Measurements from ENCODE around the gene ATP10D. TPM values are rescaled to one million over a fixed set of nuclear protein-coding genes. Genes with fewer than 3 reads are reported as not detected.
"Not testable (repeated sequence)": the region's sequence is repeated elsewhere in the genome, so short reads cannot be mapped to it uniquely, and the experiment has no call there.

ATP10D gene
- total RNA-seq, 2 donors from 2014 or later, result 3.0 TPM

DNA sequence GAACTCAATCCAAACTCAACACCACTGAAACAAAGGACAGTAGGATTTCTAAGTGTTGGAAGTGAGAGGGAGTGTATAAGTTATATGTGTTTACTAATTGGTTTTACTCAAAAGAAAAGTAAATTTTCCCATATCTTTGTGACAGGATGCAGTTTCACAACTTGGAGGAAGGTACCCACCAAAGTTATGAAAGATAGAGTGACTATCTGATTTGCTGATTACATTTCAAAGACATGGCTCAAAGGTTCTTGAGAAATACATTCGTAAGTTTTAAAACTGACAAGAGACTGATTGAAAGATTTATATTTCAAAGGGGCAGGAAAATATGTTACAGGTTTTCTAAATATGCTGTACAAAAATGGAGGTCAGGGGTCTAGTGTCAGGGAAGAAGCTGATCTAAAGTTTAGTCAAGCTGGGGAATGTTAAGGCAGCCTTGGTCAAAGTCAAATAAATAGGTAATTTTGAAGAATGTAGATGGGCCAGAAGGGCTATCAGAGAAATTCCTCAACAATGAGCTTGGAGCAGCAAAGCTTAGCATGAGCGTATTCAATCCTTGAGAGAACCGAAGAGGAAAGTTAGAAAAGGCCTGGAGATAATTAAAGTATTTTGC is 11.8 kb upstream of the ATP10D start:
- no peaks in the 10 kb centered on the region for H3K4me1 Mint-ChIP-seq (ENCODE audit: low read depth)
- no peak for DNase-seq
- no peak for ATAC-seq (replicated peaks in 1 of 2)
- no peaks in the 10 kb centered on the region for H3K9me3 Mint-ChIP-seq
- H3K4me3 Mint-ChIP-seq, result no peak overlapping the region
- H3K27ac Mint-ChIP-seq, result no peak overlapping the region
- H3K27me3 Mint-ChIP-seq (ENCODE audit: low read depth), result peaks cover 6% of the 10 kb centered on the region
- H3K36me3 Mint-ChIP-seq (ENCODE audit: insufficient read depth in 2 of 2), result no peaks in the 10 kb centered on the region

DNA sequence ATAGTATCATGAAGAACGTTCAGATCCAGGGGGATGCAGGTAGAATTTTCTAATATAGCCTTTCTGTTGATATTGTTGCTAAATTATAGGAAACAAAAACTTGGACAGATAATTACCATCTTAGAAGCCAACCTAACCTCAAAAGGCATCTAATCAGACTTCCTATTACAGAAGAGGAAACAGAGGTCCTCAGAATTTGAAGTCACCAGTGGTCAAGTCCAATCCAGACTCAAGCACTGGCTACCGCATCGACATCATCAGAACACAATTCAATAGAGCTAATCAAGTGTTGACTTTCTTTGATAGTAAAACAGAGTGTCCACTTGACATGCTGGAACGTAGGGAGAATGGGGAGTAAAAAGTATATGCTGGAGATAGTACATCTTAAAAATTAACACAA is 10.3 kb upstream of the ATP10D start:
- DNase-seq (no peak), ATAC-seq (replicated peaks in 1 of 2) (no peak)
- Mint-ChIP-seq H3K27me3 (ENCODE audit: low read depth) (peaks cover 6% of the 10 kb centered on the region), H3K9me3 (no peaks in the 10 kb centered on the region), H3K4me1 (ENCODE audit: low read depth) (no peaks in the 10 kb centered on the region), H3K36me3 (ENCODE audit: insufficient read depth in 2 of 2) (no peaks in the 10 kb centered on the region), H3K27ac (no peak overlapping the region), H3K4me3 (no peak overlapping the region)

DNA sequence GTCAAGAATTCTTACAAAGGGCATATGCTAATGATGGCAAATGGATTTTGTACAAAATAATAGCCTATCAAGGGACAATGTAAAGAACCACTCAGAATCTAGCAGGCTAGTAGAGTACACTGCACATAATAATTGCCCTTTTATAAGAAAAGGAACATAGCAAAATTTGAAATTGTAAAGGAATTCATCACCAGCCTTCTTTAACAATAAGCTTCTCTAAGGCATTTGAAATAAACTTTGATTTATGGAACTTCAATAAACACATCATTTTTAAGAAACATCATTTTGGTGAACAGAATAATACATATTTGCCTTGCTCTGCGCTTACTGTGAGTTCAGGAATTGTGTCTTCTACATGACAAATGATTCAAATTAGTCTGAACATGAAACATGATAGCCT is 9.7 kb upstream of the ATP10D start:
- Mint-ChIP-seq H3K27ac (no peak overlapping the region), H3K36me3 (ENCODE audit: insufficient read depth in 2 of 2) (no peaks in the 10 kb centered on the region), H3K4me3 (no peak overlapping the region), H3K27me3 (ENCODE audit: low read depth) (peaks cover 6% of the 10 kb centered on the region), H3K4me1 (ENCODE audit: low read depth) (no peaks in the 10 kb centered on the region), H3K9me3 (no peaks in the 10 kb centered on the region)
- ATAC-seq (replicated peaks in 1 of 2) (no peak), DNase-seq (no peak)

DNA sequence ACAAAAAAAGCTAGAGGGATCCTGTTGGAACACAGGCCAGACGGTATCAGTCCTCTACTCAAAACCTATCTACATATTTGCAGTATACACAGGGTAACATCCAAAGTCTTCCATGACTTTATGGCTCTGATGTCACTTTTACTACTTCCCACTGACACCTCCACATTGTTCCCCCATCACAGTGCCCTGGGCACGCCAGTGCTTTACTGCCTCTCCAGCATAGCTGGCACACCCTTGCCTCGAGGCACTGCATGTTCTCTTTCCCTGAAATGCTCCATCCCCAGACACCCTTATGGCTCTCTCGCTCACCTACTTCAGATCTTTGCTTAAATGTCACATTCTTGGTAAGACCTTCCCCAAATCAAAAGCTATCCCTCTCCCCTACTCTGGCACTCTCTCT is 6.3 kb upstream of the ATP10D start:
- no peak overlapping the region for H3K4me3 Mint-ChIP-seq
- no peaks in the 10 kb centered on the region for H3K36me3 Mint-ChIP-seq (ENCODE audit: insufficient read depth in 2 of 2)
- H3K9me3 Mint-ChIP-seq, result no peaks in the 10 kb centered on the region
- no peak for DNase-seq
- no peak overlapping the region for H3K27ac Mint-ChIP-seq
- peaks cover 8% of the 10 kb centered on the region for H3K4me1 Mint-ChIP-seq (ENCODE audit: low read depth)
- no peaks in the 10 kb centered on the region for H3K27me3 Mint-ChIP-seq (ENCODE audit: low read depth)
- ATAC-seq (replicated peaks in 1 of 2), result no peak

DNA sequence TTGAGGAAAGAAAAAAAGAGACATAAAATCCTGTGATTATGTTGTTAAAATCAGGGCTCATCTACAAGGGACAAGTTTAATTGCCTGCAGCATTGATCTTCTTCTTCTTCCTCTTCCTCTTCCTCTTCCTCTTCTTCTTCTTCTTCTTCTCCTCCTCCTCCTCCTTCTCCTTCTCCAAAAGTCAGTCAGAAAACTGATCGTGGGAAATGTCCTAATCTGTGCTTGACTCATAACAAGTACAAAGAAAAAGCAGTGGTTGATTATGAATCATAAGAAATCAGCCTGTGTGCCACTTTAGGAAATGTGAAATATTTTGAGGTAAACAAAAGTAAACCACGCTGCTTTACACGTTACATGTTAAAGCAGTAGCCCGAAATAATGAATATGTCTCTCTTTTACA is 2.7 kb upstream of the ATP10D start:
- Mint-ChIP-seq H3K9me3 (no peaks in the 10 kb centered on the region), H3K4me3 (no peak overlapping the region), H3K27ac (no peak overlapping the region), H3K36me3 (ENCODE audit: insufficient read depth in 2 of 2) (no peaks in the 10 kb centered on the region), H3K27me3 (ENCODE audit: low read depth) (no peaks in the 10 kb centered on the region), H3K4me1 (ENCODE audit: low read depth) (peaks cover 32% of the 10 kb centered on the region)
- DNase-seq, result no peak
- no peak for ATAC-seq (replicated peaks in 1 of 2)

DNA sequence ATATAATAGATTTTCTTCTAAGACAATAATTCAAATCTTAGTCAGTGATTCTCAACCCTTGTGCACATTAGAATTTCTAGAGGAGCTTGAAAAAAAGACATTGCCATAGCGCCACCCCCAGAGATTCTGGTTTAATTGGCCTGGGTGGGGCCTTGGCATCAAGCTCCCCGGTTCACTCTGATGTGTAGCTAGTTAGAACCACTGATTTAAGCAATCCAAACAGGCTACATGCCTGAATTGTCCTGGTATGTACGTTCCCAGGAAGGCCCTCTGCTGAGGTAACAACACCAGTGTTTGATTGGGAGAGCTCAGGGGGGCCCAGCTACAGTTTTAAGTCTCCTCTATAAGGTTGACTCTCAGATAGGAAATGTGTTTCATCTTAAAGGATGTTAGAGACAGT is 1.3 kb upstream of the ATP10D start:
- no peaks in the 10 kb centered on the region for H3K36me3 Mint-ChIP-seq (ENCODE audit: insufficient read depth in 2 of 2)
- no peaks in the 10 kb centered on the region for H3K9me3 Mint-ChIP-seq
- H3K4me1 Mint-ChIP-seq (ENCODE audit: low read depth), result peaks cover 32% of the 10 kb centered on the region
- no peaks in the 10 kb centered on the region for H3K27me3 Mint-ChIP-seq (ENCODE audit: low read depth)
- peak overlapping the region in 1 of 2 donors; percentile 95 for H3K4me3 Mint-ChIP-seq
- DNase-seq (no peak), ATAC-seq (replicated peaks in 1 of 2) (no peak)
- H3K27ac Mint-ChIP-seq, result peak overlapping the region; percentile 2

DNA sequence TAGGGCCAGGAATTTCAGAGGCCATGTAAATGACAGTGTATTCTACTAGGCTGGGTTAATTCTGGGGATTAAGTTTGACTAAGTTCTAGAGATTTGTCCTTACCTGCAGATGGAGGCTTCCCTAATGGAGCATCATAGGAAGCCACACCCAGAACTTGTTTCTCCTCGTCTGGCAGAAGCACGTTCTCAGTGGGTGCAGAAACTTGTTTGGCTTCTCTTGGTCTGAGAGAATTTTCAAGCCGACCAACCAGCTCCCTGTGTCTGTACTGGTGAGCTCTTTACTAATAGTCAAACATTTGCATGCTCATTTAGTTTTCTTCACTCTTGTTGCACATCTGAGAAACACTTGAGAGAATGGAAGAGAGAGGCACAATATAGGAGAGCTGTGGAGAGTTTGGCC is 907 bp upstream of the ATP10D start:
- Mint-ChIP-seq H3K4me3 (peak overlapping the region; percentile 95 to 98), H3K9me3 (no peaks in the 10 kb centered on the region), H3K27ac (peak overlapping the region; percentile 2), H3K27me3 (ENCODE audit: low read depth) (no peaks in the 10 kb centered on the region), H3K36me3 (ENCODE audit: insufficient read depth in 2 of 2) (no peaks in the 10 kb centered on the region), H3K4me1 (ENCODE audit: low read depth) (peaks cover 32% of the 10 kb centered on the region)
- ATAC-seq (replicated peaks in 1 of 2) (no peak), DNase-seq (no peak)

DNA sequence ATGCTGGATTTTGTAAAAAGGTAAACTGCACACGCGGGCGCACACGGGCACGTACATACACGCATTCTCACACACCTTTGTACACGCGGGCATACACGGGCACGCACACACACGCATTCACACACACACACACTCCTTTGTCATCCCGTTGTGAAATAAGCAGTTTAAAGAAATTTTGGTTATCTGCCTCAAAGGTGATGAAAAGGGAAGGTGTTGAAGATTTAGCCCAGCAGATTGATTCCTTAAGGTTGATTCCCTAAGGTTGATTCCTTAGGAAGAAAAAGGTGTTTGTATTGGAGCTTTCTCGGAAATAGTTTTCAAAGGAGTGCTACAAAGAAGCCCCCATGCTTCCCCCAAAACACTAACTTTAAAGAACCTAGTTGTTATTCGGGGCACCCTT is 693 bp downstream of the ATP10D start:
- peak overlapping the region; percentile 95 to 98 for H3K4me3 Mint-ChIP-seq
- H3K36me3 Mint-ChIP-seq (ENCODE audit: insufficient read depth in 2 of 2), result no peaks in the 10 kb centered on the region

DNA sequence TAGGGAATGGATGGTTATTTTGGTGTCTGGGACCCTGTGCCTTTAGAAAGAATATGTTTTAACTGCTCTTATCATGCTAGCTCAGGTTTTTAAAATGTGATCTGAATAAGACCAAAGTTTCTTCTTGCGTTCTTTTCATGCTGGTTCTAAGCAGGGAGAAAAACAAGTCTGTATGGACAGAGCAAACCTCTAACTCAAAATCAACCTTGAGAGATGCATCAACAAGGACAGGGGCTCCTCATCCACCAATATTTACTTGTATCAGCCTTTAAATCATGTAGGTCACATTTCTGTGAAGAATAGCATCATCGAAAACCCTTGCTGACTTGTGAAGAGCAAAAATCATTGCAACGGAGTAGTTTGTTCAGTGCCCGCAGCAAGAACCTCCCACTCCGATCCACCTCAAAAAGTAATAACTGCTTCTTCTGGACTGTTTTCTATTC is 1.2 kb downstream of the ATP10D start:
- peak overlapping the region; percentile 95 to 98 for H3K4me3 Mint-ChIP-seq
- no peaks in the 10 kb centered on the region for H3K9me3 Mint-ChIP-seq
- ATAC-seq (replicated peaks in 1 of 2) (no peak), DNase-seq (no peak)
- H3K36me3 Mint-ChIP-seq (ENCODE audit: insufficient read depth in 2 of 2), result no peaks in the 10 kb centered on the region
- peak overlapping the region; percentile 91 for H3K27ac Mint-ChIP-seq
- no peaks in the 10 kb centered on the region for H3K27me3 Mint-ChIP-seq (ENCODE audit: low read depth)
- peaks cover 43% of the 10 kb centered on the region for H3K4me1 Mint-ChIP-seq (ENCODE audit: low read depth)

More for the DNA sequence above, 693 bp downstream of the ATP10D start:
- DNase-seq (no peak), ATAC-seq (replicated peaks in 1 of 2) (no peak)
- Mint-ChIP-seq H3K27ac (peak overlapping the region; percentile 91), H3K9me3 (no peaks in the 10 kb centered on the region), H3K4me1 (ENCODE audit: low read depth) (peaks cover 38% of the 10 kb centered on the region), H3K27me3 (ENCODE audit: low read depth) (no peaks in the 10 kb centered on the region)

DNA sequence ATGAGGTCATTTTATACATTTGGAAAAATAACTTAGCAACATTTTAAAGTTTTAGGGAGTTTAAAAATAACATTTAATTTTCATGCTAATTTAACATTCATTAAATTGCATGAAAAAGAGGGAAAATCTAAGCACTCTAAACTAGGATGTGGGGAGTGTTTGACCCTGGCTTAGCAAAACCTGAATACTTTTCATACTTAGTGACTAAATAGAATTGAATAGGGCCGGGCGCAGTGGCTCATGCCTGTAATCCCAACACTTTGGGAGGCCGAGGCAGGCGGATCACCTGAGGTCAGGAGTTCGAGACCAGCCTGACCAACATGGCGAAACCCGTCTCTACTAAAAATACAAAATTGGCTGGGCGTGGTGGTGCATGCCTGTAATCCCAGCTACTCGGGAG is 1.7 kb downstream of the ATP10D start:
- not testable (repeated sequence) for H3K27ac Mint-ChIP-seq; ATAC-seq (replicated peaks in 1 of 2); H3K36me3 Mint-ChIP-seq (ENCODE audit: insufficient read depth in 2 of 2); DNase-seq; H3K27me3 Mint-ChIP-seq (ENCODE audit: low read depth); H3K9me3 Mint-ChIP-seq
- Mint-ChIP-seq H3K4me3 (peak overlapping the region in 1 of 2 donors; percentile 95), H3K4me1 (ENCODE audit: low read depth) (peaks cover 43% of the 10 kb centered on the region)

DNA sequence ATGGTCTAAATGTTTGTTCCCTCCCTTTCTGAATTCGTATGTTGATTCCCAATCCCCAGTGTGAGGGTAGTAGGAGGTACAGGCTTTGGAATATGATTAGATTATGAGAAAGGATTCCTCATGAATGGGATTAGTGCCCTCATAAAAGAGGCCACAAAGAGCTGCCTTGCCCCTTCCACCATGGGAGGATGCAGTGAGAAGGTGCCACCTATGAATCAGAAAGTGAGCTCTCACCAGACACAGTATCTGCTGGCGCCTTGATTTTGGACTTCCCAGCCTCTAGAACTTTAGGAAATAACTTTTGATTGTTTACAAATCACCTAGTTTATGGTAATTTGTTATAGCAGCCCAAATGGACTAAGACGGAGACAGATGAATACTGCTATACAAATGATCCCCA is 3.6 kb downstream of the ATP10D start:
- Mint-ChIP-seq H3K27ac (no peak overlapping the region), H3K36me3 (ENCODE audit: insufficient read depth in 2 of 2) (no peaks in the 10 kb centered on the region), H3K4me1 (ENCODE audit: low read depth) (peaks cover 39% of the 10 kb centered on the region), H3K9me3 (no peaks in the 10 kb centered on the region), H3K27me3 (ENCODE audit: low read depth) (no peaks in the 10 kb centered on the region), H3K4me3 (no peak overlapping the region)
- no peak for ATAC-seq (replicated peaks in 1 of 2)
- no peak for DNase-seq

DNA sequence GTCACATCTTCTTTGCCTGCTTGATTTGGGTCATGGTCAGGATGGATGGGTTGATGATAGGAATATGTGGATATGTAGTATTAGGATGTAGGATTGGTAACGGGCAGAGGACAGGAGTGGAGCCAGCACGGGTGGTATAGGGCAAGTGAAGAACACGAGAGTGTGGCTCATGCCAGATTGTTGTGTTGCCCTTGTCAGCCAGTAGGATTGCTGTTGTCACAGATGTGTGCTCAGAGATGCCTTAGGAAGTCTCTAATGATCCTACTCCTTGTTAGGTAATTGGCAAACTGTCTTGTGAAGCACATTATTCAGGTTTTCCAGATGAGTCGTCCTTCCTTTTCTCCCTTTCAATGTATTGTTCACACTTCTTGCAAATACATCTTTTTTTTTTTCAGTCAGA is 5.5 kb downstream of the ATP10D start:
- DNase-seq, result peak; percentile 8

DNA sequence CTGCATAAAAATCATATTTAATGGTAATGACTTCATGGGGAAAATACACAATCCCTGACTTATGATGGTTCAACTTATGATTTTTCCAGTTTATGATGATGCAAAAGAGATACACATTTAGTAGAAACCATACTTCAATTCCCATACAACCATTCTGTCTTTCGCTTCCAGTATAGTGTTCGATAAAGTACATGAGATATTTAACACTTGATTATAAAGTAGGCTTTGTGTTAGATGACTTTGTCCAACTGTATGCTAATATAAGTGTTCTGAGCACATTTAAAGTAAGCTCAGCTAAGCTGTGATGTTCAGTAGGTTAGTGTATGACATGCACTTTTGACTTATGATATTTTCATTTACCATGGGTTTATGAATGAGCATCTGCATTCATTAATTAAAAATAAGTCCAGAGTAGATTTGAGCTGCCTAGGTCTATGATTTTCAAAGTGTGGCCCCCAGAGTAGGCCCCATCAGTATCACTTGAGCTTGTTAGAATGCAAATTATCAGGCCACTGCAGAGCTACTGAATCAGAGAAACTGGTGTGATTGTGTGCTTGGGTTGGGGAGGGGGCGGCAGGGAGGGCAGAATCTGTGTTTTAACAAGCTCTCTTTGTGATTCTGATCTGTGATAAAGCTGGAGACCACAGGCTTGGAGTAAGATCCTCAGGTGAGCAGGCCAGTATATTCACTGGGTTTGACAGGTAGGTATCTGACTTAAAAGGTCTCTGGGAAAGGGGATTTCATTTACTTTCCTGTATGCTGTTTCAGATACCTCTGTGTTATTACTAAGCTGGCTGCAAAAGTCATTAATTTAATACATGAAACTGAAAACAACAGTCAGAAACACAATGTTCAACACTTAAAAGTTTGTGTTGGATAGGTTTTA is 8.4 kb downstream of the ATP10D start:
- H3K27ac Mint-ChIP-seq, result no peak overlapping the region
- DNase-seq (no peak), ATAC-seq (replicated peaks in 1 of 2) (no peak)
- no peaks in the 10 kb centered on the region for H3K27me3 Mint-ChIP-seq (ENCODE audit: low read depth)
- H3K4me1 Mint-ChIP-seq (ENCODE audit: low read depth), result peaks cover 15% of the 10 kb centered on the region
- no peaks in the 10 kb centered on the region for H3K36me3 Mint-ChIP-seq (ENCODE audit: insufficient read depth in 2 of 2)
- no peaks in the 10 kb centered on the region for H3K9me3 Mint-ChIP-seq
- H3K4me3 Mint-ChIP-seq, result no peak overlapping the region

More for the DNA sequence above, 5.5 kb downstream of the ATP10D start:
- Mint-ChIP-seq H3K4me1 (ENCODE audit: low read depth) (peaks cover 24% of the 10 kb centered on the region), H3K27ac (no peak overlapping the region), H3K9me3 (no peaks in the 10 kb centered on the region), H3K36me3 (ENCODE audit: insufficient read depth in 2 of 2) (no peaks in the 10 kb centered on the region), H3K27me3 (ENCODE audit: low read depth) (no peaks in the 10 kb centered on the region), H3K4me3 (no peak overlapping the region)
- peak; percentile 81 to 82 for ATAC-seq (replicated peaks in 1 of 2)

DNA sequence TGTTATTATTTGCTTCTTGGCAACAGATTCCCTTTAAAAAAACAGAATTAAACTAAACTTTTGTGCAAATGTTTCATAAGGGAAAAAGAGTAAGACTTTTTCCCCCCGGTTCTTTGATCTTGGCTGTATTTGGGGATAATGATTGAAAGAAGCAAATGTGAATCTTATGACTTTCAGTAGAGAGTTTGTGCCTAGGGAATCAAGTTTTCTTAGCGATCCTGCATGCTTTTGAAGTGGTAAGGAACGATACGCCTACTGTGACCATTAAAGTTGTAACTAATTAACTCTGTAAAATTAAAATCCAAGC is 9.0 kb downstream of the ATP10D start:
- Mint-ChIP-seq H3K4me1 (ENCODE audit: low read depth) (peaks cover 15% of the 10 kb centered on the region), H3K36me3 (ENCODE audit: insufficient read depth in 2 of 2) (no peaks in the 10 kb centered on the region), H3K27ac (no peak overlapping the region), H3K27me3 (ENCODE audit: low read depth) (no peaks in the 10 kb centered on the region), H3K9me3 (no peaks in the 10 kb centered on the region), H3K4me3 (no peak overlapping the region)
- DNase-seq (no peak), ATAC-seq (replicated peaks in 1 of 2) (no peak)
